Stimulated activated CD4-positive, alpha-beta T cell treated with anti-CD3 and anti-CD28 coated beads, Interleukin-15, amount 100 ng/mL, for 24 hours (primary cell): ENCODE data around the gene UBA1.

ENCODE experiments used
- DNase-seq: peaks from one replicate; pipeline ENCODE4 v3.0.0-alpha.2; 2020

Gene UBA1

GRCh38 chrX:47214435-47215077 is 20.9 kb downstream of the UBA1 start:
- DNase-seq: no peak

DNA sequence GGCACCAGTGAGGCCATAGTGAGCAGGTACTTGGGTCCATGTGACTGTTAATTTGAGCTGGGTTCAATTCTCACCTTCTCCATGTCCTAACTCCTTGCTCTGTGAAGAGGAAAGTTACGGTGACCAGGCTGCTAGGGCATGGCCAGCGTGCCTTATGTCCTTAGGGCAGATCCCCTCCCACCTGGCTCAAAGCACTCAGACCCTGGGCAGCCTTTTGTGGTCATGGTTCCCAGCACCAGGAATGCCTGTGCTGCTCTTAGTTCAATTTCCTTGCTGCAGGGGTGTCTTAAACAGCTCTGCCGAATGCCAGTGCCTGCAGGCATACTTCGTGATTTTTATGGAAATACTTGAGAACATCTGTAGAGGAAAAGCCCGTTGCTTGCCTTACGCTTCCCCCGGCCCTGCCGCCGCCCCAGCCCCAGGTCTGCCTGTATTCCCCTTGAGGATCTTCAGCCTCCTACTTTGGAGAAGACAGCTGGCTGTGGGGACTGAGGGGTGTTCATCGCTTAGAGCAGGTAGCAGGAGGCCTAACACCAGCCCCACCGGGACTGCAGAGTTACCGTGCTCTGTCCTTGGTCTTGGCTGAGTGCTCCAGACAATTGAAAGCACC is 21.8 kb downstream of the UBA1 start:
- DNase-seq: no peak

GRCh38 chrX:47216393-47216925 is 22.8 kb downstream of the UBA1 start:
- no peak for DNase-seq

GRCh38 chrX:47217121-47217851 is 23.7 kb downstream of the UBA1 start:
- DNase-seq: peak; percentile 22

GRCh38 chrX:47217852-47218279 is 24.2 kb downstream of the UBA1 start:
- DNase-seq: peak; percentile 95

DNA sequence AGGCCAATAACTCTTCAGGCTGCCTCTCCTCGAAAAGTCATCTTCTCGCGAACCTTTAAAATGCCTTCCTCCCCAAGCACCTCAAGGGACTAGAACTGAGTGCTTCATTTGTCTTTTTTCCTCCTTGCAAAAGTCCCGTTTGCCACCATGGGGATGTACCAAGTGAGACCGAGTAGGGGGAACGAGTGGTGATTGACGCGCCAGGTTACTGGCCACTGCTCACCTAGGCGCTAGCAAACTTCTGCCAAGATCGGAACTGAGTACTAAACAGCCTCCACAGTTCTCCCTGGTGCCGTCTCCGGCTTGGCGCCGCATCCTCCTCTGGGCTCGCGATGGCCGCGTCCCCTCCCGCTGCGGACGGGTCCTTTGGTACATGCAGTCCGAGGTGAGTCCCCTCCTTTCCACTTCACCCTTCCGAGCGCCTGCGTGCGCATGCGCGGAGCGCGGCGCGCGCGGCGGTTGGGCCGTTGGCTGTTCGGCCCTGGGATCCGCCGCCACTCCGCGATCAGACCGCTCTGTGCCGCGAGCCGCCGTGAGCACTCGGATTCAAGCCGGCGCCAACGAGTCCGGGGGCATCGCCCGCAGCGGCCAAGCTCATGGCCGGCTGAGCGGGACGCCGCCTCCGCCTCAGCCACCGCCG is 24.8 kb downstream of the UBA1 start, which contains the start of gene CDK16:
TSS of gene CDK16 (plus strand) at position 402 of the 640 bp plus-strand sequence. CDS start 4,877 bp downstream, outside the sequence.
- DNase-seq: peak; percentile 67

DNA sequence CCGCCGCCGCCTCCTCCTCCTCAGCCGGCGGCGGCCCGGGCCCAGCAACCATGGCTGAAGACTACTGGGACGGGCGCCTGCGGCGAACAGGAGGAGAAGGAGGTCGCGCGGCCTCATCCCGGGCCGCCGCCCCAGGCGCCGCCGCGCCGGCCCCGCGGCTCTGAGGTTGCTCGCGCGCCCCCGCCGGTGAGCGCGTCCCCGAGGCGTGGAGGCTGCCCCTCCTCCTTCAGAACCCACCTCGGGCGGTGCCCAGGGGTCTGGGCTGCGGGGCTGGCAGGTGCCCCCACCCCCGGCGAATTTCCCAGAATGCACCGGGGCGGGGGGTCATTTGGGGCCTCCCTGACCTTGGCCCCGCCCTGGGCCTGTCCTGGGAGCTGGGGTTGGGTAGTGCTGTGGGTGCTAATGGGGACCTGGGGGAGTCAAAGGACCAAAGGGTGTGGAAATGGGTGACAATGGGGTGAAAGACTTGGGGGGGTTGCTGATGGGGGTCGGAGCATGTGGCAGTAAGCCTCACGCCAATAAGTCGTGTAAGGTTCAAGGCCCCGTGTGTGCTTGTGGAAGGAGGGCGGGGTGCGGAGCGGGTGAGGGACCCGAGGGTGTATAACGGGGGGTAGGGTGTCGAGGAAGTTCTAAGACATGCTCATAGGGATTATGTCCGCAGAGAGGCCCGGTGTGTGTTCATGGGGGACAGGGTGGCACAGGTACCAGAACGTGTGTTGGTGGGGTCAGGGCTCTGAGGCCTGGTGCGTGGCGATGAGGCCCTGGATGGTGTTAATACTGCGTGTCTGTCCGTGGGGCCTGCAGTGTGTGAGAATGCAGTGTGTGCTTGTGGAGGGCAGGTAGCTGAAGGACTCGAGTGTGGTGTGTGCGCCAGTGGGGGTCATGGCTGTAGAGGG is 25.5 kb downstream of the UBA1 start:
- DNase-seq: peak; percentile 62

DNA sequence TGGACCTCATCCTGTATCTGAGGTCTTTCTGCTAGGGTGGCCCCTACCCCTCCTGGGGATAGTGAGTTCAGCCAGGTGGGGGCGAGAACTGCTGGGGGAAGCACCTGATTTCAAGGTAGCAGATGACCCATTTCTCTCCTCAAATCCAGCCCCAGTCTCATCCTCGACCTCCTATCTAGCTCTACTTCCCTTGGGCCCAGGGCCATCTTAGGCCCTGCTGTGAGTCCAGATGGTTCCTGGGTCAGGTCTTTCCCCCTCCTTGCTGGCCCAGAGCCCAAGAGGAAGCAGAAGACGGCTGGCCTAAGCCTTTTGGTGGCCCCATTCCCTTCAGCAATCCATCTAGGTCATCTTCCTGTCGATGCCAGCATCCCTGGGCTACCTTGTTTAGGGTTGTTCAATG is 28.1 kb downstream of the UBA1 start:
- DNase-seq: no peak

- DNase-seq: no peak
Measured at GRCh38 chrX:47222751-47223350, 29.2 kb downstream of the UBA1 start.

GRCh38 chrX:47223476-47224250 is 30.0 kb downstream of the UBA1 start:
- no peak for DNase-seq

GRCh38 chrX:47224266-47224895 is 30.8 kb downstream of the UBA1 start:
- no peak for DNase-seq

DNA sequence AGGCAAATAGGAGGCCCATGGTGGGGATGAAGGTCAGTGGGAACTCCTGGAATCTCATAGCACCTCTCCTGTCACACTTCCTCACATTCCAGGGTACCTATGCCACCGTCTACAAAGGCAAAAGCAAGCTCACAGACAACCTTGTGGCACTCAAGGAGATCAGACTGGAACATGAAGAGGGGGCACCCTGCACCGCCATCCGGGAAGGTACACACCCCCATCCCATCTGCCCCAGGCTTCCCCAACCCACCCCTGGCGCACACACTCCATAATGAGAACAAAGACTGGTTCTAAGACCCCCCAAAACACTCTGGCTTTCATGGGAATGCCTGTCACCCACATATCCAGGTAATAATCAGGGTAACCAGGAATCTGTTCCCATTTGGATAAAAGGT is 31.3 kb downstream of the UBA1 start:
- no peak for DNase-seq

GRCh38 chrX:47226071-47226470 is 32.4 kb downstream of the UBA1 start:
- no peak for DNase-seq

DNA sequence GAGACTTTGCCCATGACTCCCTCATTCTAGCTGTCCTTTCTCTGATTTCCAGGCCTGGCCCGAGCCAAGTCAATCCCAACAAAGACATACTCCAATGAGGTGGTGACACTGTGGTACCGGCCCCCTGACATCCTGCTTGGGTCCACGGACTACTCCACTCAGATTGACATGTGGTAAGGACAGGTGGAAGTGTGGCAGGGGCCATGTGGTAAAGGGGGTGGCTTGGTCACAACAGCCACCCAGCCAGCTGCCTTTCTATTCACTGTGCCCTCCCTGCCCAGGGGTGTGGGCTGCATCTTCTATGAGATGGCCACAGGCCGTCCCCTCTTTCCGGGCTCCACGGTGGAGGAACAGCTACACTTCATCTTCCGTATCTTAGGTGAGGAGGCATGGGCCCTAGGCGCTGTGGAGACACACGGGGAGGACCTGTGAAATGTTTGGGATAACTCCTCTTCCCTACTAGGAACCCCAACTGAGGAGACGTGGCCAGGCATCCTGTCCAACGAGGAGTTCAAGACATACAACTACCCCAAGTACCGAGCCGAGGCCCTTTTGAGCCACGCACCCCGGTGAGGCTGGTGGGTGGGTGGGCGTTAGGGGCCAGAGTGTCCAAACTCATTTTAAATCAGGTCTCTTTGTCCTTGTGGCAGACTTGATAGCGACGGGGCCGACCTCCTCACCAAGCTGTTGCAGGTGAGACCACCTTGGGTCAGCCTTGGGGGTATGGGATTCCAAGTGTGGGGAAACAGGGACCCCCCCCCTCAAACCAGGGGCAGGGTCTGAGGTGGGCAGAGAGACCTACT is 33.1 kb downstream of the UBA1 start:
- DNase-seq: no peak

DNA sequence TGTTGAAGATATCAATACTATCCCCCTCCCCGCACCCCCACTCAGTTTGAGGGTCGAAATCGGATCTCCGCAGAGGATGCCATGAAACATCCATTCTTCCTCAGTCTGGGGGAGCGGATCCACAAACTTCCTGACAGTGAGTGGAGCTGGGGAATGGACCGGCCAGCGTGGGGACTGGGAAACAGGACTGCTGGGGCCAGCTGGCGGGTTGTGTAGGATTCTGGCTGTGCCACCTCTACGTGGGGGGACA is 33.6 kb downstream of the UBA1 start:
- DNase-seq: no peak

GRCh38 chrX:47228550-47229270 is 35.1 kb downstream of the UBA1 start:
- DNase-seq: no peak

- no peak for DNase-seq
Measured at GRCh38 chrX:47229427-47229826, 35.8 kb downstream of the UBA1 start.

DNA sequence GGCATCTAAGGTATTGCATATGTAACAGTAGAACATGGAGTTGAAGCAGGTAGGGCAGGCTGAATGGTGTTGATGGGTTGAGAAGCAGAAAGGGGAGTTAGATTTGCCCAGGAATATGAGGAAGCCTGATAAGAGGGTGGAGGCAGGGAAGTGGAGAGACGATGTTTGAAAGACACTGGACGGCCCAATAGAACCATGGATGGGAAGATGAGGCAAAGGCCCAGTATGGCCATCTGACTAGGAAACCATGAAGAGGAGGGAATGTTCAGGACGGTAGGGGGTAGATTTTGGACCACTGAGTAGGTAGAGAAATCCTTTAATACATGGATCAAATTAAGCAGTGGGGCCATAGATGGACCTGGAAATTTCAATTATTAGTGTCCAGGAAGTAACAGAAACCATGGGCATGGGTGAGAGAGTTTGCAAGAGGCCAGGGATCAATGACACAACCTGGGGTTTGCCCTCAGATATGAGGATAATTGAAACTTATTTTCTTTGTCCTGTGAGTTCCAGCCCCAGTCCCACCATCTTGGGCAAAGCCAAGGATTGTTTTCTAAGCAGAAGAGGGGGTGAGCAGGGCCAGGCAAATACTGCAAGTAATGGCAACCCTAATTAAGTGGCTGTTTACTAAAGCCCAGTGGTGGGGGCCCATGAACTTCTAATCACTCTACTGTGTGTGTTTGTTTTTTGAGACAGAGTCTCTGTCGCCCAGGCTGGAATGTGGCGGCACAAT is 36.7 kb downstream of the UBA1 start:
- DNase-seq: no peak
